HepG2 (cell line): Measurements from ENCODE around the gene NGLY1. TPM values are rescaled to one million over a fixed set of nuclear protein-coding genes. Genes with fewer than 3 reads are reported as not detected.

Source experiments
- FIP1L1 ChIP-seq: fragments of 200-400 bp; formaldehyde crosslinking; IDR thresholded peaks from 2 replicates; pipeline ENCODE4 v1.6.1; 2018; ENCODE audit warnings: low read depth, mild to moderate bottlenecking, low read length, moderate library complexity, borderline replicate concordance; ENCODE audit not compliant: insufficient read depth
- JUNB ChIP-seq: sonication (generic); formaldehyde crosslinking; IDR thresholded peaks from 2 replicates; pipeline ENCODE4 v1.8.0; 2022; ENCODE audit warnings: missing genetic modification reagents, mild to moderate bottlenecking, borderline replicate concordance
- KIAA2018 ChIP-seq: sonication (generic); formaldehyde crosslinking; IDR thresholded peaks from 2 replicates; pipeline ENCODE4 v1.5.0; 2020; ENCODE audit warnings: mild to moderate bottlenecking, missing genetic modification reagents, borderline replicate concordance
- polyA plus RNA-seq, 8 experiments: library from polyadenylated mRNA; depleted of rRNA in 3 of 8; stranded (reverse) in 7 of 8; unstranded in 1 of 8; fragments of >200 nt; fragmentation: Illumina TruSeq in 4 of 8; extraction: Trizol in 4 of 8; gene quantifications; 2 replicates each; pipeline versions ENCODE4 v1.2.1 to v1.2.3, GENCODE V29; 2011 to 2016; ENCODE audit warnings: low read depth in 4 of 8, missing spikeins in 1 of 8, mixed read lengths in 1 of 8; ENCODE audit not compliant: insufficient read depth in 1 of 8
- total RNA-seq, 5 experiments: library from RNA; depleted of rRNA; stranded (reverse); fragments of >200 nt; fragmentation: Illumina TruSeq; extraction: Trizol; gene quantifications; 2 replicates each; pipeline ENCODE4 v1.2.3, GENCODE V29; 2016; ENCODE audit warnings: low read depth in 1 of 5

Gene NGLY1
- total and polyA plus RNA-seq, 2 of the 13 experiments (the other 11 are each of a cell fraction or from before 2014, with no cell fraction given): 28.2 to 44.5 TPM

- TF ChIP-seq KIAA2018: no peak
- no peak for TF ChIP-seq JUNB (CRISPR knock-in tag)
- TF ChIP-seq FIP1L1: no peak
- TF ChIP-seq, all 625 proteins: peak for 0
Measured at GRCh38 chr3:25692341-25692740, 90.9 kb downstream of the NGLY1 start (continued).
